Measurements from ENCODE around the gene RESF1. TPM values are rescaled to one million over a fixed set of nuclear protein-coding genes. Genes with fewer than 3 reads are reported as not detected.

The RESF1 gene
- total RNA-seq, 2 experiments from 2014 or later, result 46.3 to 53.3 TPM

DNA sequence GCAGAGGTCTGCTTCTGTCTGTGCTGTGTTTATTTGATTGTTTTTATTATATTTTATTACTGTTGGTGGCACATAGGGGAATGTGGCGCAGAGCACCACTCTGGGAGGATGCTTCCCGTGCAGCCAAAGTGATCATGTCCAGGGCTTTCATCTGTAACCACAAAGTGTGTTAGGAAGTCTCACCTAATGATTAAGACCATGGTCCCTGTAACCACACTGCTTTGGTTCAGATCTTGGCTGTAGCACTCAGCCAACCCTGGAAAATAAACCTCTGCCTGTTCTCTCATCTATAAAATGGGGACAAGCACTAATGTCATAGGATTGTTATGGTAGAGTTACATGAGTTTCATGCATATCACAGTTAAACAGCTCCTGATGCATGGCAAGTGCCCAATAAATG lies 1.9 kb downstream of the RESF1 start:
- DNase-seq (ENCODE audit: low spot score), result peak; percentile 27
- H4K20me1 ChIP-seq (ENCODE audit: insufficient read depth, low read length), result peaks cover 11% of the 10 kb centered on the region; the same call in 1 of the 2 replicates
- peaks cover 15% of the 10 kb centered on the region; the same call in 1 of the 2 replicates for H3K9me3 ChIP-seq (ENCODE audit: low read length)
- peak overlapping the region; percentile 3 for H3K27ac ChIP-seq (ENCODE audit: low read depth, low read length, poor library complexity, severe bottlenecking)
- TF ChIP-seq, protein P1, sequence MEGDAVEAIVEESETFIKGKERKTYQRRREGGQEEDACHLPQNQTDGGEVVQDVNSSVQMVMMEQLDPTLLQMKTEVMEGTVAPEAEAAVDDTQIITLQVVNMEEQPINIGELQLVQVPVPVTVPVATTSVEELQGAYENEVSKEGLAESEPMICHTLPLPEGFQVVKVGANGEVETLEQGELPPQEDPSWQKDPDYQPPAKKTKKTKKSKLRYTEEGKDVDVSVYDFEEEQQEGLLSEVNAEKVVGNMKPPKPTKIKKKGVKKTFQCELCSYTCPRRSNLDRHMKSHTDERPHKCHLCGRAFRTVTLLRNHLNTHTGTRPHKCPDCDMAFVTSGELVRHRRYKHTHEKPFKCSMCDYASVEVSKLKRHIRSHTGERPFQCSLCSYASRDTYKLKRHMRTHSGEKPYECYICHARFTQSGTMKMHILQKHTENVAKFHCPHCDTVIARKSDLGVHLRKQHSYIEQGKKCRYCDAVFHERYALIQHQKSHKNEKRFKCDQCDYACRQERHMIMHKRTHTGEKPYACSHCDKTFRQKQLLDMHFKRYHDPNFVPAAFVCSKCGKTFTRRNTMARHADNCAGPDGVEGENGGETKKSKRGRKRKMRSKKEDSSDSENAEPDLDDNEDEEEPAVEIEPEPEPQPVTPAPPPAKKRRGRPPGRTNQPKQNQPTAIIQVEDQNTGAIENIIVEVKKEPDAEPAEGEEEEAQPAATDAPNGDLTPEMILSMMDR (conservative IDR thresholded peaks at IDR 0.05; ENCODE audit: low read length), result no peak
- ChIA-PET POLR2A (interaction anchor here (0.6 to 1.2 kb wide), 10 partner anchors 11 to 232 kb away, joined by 3 to 5 read pairs (median 3); partner anchors contain the start of gene AMN1), CTCF (ENCODE audit: unreplicated experiment) (interaction anchor here (0.5 kb wide), 1 partner anchor 177 kb away, joined by 3 read pairs; no protein-coding TSS in a partner anchor)
- H3K4me1 ChIP-seq (ENCODE audit: insufficient read depth, low read length, poor library complexity, severe bottlenecking), result peaks cover 38% of the 10 kb centered on the region
- peak overlapping the region; percentile 93 for H3K4me2 ChIP-seq (ENCODE audit: low read length)
- H3K36me3 ChIP-seq (ENCODE audit: insufficient read depth, low read length), result peaks cover 57% of the 10 kb centered on the region
- H3K9me2 ChIP-seq (ENCODE audit: insufficient read depth, low read length), result no peaks in the 10 kb centered on the region
- peaks cover 67% of the 10 kb centered on the region for H3K79me2 ChIP-seq (ENCODE audit: insufficient read depth, low read depth, low read length)
- H2AFZ ChIP-seq (ENCODE audit: low read length), result no peak overlapping the region
- TSS peak; percentile 53 for BruUV-seq (replicated peaks)
- peak overlapping the region; percentile 78 for H3K4me3 ChIP-seq (ENCODE audit: low read depth, low read length, poor library complexity, severe bottlenecking)
- intact Hi-C loops (cut with micrococcal nuclease; ENCODE audit: unreplicated experiment), result loop anchor here (2.0 kb wide), 1 partner anchor 232 kb away; the partner anchor contains the start of gene AMN1

DNA sequence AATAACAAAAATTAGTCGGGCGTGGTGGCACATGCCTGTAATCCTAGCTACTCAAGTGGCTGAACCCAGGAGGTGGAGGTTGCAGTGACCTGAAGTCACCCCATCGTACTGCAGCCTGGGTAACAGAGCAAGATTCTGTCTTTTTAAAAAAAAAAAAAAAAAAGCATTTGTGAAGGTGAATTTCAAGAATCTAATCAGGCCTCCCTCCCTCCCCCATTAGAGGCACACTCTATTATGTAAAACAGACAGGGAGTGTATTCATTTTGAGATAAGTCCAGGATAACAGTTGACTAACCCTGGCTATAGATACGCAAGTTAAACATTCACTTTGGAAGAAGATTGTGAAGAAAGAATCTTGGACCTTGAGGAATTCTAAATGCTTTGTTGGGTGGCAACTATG lies 2.9 kb downstream of the RESF1 start:
- POLR2A ChIA-PET, result interaction anchor here (0.5 to 1.2 kb wide), 7 partner anchors 12 to 375 kb away, joined by 3 to 5 read pairs (median 3); partner anchors contain the start of gene AMN1
- peaks cover 47% of the 10 kb centered on the region for H3K4me1 ChIP-seq (ENCODE audit: insufficient read depth, low read length, poor library complexity, severe bottlenecking)
- H3K27ac ChIP-seq (ENCODE audit: low read depth, low read length, poor library complexity, severe bottlenecking), result no peak overlapping the region
- CTCF ChIA-PET (ENCODE audit: unreplicated experiment), result no interaction called here
- no TSS peak for BruUV-seq (replicated peaks)
- TF ChIP-seq, protein P1 (conservative IDR thresholded peaks at IDR 0.05; ENCODE audit: low read length), result no peak
- TF ChIP-seq EZH2phosphoT487 (IDR thresholded peaks at IDR 0.05; ENCODE audit: borderline replicate concordance, low read depth, low read length), result no peak
- H3K36me3 ChIP-seq (ENCODE audit: insufficient read depth, low read length), result peaks cover 66% of the 10 kb centered on the region
- no peak for DNase-seq (ENCODE audit: low spot score)
- H3K4me2 ChIP-seq (ENCODE audit: low read length), result peak overlapping the region; percentile 12; the same call in 1 of the 2 replicates
- peaks cover 15% of the 10 kb centered on the region; the same call in 1 of the 2 replicates for H3K9me3 ChIP-seq (ENCODE audit: low read length)
- intact Hi-C loops (cut with micrococcal nuclease; ENCODE audit: unreplicated experiment), result no loop called here
- H3K9me2 ChIP-seq (ENCODE audit: insufficient read depth, low read length), result no peaks in the 10 kb centered on the region
- peaks cover 76% of the 10 kb centered on the region for H3K79me2 ChIP-seq (ENCODE audit: insufficient read depth, low read depth, low read length)
- H3K4me3 ChIP-seq (ENCODE audit: low read depth, low read length, poor library complexity, severe bottlenecking), result no peak overlapping the region
- no peak overlapping the region for H2AFZ ChIP-seq (ENCODE audit: low read length)
- H4K20me1 ChIP-seq (ENCODE audit: insufficient read depth, low read length), result peaks cover 11% of the 10 kb centered on the region; the same call in 1 of the 2 replicates

DNA sequence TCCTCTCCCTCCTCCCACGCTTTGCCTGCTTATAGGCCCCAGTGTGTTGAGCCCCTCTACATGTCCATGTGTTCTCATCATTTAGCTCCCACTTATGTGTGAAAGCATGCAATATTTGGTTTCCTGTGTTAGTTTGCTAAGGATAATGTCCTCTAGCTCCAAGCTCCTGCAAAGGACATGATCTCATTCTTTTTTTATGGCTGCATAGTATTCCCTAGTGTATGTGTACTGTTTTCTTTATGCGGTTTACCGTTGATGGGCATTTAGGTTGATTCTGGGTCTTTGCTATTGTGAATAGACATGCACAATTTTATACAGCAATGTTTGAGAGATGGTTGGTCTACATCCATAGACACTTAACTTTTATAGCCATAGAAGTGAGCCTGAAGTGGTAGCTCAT lies 5.1 kb downstream of the RESF1 start:
- Histone ChIP-seq H3K79me2 (ENCODE audit: insufficient read depth, low read depth, low read length) (peaks cover 91% of the 10 kb centered on the region), H4K20me1 (ENCODE audit: insufficient read depth, low read length) (peaks cover 11% of the 10 kb centered on the region; the same call in 1 of the 2 replicates), H2AFZ (ENCODE audit: low read length) (no peak overlapping the region), H3K36me3 (ENCODE audit: insufficient read depth, low read length) (peaks cover 83% of the 10 kb centered on the region), H3K4me1 (ENCODE audit: insufficient read depth, low read length, poor library complexity, severe bottlenecking) (peaks cover 38% of the 10 kb centered on the region), H3K4me2 (ENCODE audit: low read length) (no peak overlapping the region), H3K9me2 (ENCODE audit: insufficient read depth, low read length) (no peaks in the 10 kb centered on the region), H3K4me3 (ENCODE audit: low read depth, low read length, poor library complexity, severe bottlenecking) (no peak overlapping the region), H3K27ac (ENCODE audit: low read depth, low read length, poor library complexity, severe bottlenecking) (no peak overlapping the region), H3K9me3 (ENCODE audit: low read length) (peaks cover 21% of the 10 kb centered on the region; the same call in 1 of the 2 replicates)
- no peak for DNase-seq (ENCODE audit: low spot score)
- POLR2A ChIA-PET, result no interaction called here
- CTCF ChIA-PET (ENCODE audit: unreplicated experiment), result no interaction called here
- intact Hi-C loops (cut with micrococcal nuclease; ENCODE audit: unreplicated experiment), result no loop called here
- no peak for TF ChIP-seq EZH2phosphoT487 (IDR thresholded peaks at IDR 0.05; ENCODE audit: borderline replicate concordance, low read depth, low read length)
- TF ChIP-seq, protein P1 (conservative IDR thresholded peaks at IDR 0.05; ENCODE audit: low read length), result no peak
- BruUV-seq (replicated peaks), result no TSS peak

All from OCI-LY7 (cell line).